ENCODE results near the gene ADARB2.

Gene ADARB2

GRCh38 chr10:1200866-1201807 lies 536.2 kb downstream of the ADARB2 start:
- TF ChIP-seq PAX5 (IDR thresholded peaks at IDR 0.05; ENCODE audit: insufficient read depth, low read length, severe bottlenecking) (no peak), POLR2A (IDR thresholded peaks at IDR 0.05; ENCODE audit: low read depth, low read length) (no peak), TAF1 (IDR thresholded peaks at IDR 0.05; ENCODE audit: low read depth, low read length) (no peak), POU2F2 (IDR thresholded peaks at IDR 0.05; ENCODE audit: low read depth, low read length) (no peak), POLR2AphosphoS5 (IDR thresholded peaks at IDR 0.05; ENCODE audit: low read depth, low read length) (no peak), SPI1 (IDR thresholded peaks at IDR 0.05; ENCODE audit: low read depth, low read length) (no peak)
- DNase-seq (ENCODE audit: insufficient read length, low spot score) (no peak), FAIRE-seq (no peak)

GRCh38 chr10:1199897-1200721 lies 537.2 kb downstream of the ADARB2 start:
- TF ChIP-seq POLR2A (IDR thresholded peaks at IDR 0.05; ENCODE audit: low read depth, low read length) (no peak), PAX5 (IDR thresholded peaks at IDR 0.05; ENCODE audit: insufficient read depth, low read length, severe bottlenecking) (no peak), TAF1 (IDR thresholded peaks at IDR 0.05; ENCODE audit: low read depth, low read length) (no peak), SPI1 (IDR thresholded peaks at IDR 0.05; ENCODE audit: low read depth, low read length) (no peak), POU2F2 (IDR thresholded peaks at IDR 0.05; ENCODE audit: low read depth, low read length) (no peak), POLR2AphosphoS5 (IDR thresholded peaks at IDR 0.05; ENCODE audit: low read depth, low read length) (no peak)
- DNase-seq (ENCODE audit: insufficient read length, low spot score) (no peak), FAIRE-seq (no peak)

GRCh38 chr10:1199345-1199673 lies 538.0 kb downstream of the ADARB2 start:
- no peak for FAIRE-seq

GRCh38 chr10:1198453-1199344 lies 538.6 kb downstream of the ADARB2 start:
- FAIRE-seq (no peak), DNase-seq (ENCODE audit: insufficient read length, low spot score) (no peak)

More at GRCh38 chr10:1199345-1199673, 538.0 kb downstream of the ADARB2 start:
- TF ChIP-seq PAX5 (IDR thresholded peaks at IDR 0.05; ENCODE audit: insufficient read depth, low read length, severe bottlenecking) (no peak), TAF1 (IDR thresholded peaks at IDR 0.05; ENCODE audit: low read depth, low read length) (no peak), POLR2AphosphoS5 (IDR thresholded peaks at IDR 0.05; ENCODE audit: low read depth, low read length) (no peak), POU2F2 (IDR thresholded peaks at IDR 0.05; ENCODE audit: low read depth, low read length) (no peak), POLR2A (IDR thresholded peaks at IDR 0.05; ENCODE audit: low read depth, low read length) (no peak), SPI1 (IDR thresholded peaks at IDR 0.05; ENCODE audit: low read depth, low read length) (no peak)
- no peak for DNase-seq (ENCODE audit: insufficient read length, low spot score)

GRCh38 chr10:1197384-1197783 lies 539.9 kb downstream of the ADARB2 start:
- DNase-seq (ENCODE audit: insufficient read length, low spot score), result no peak
- FAIRE-seq, result no peak
- TF ChIP-seq POU2F2 (IDR thresholded peaks at IDR 0.05; ENCODE audit: low read depth, low read length), result no peak

More at GRCh38 chr10:1198453-1199344, 538.6 kb downstream of the ADARB2 start:
- no peak for TF ChIP-seq SPI1 (IDR thresholded peaks at IDR 0.05; ENCODE audit: low read depth, low read length)
- TF ChIP-seq TAF1 (IDR thresholded peaks at IDR 0.05; ENCODE audit: low read depth, low read length), result no peak
- no peak for TF ChIP-seq POU2F2 (IDR thresholded peaks at IDR 0.05; ENCODE audit: low read depth, low read length)

GRCh38 chr10:1196656-1197055 lies 540.7 kb downstream of the ADARB2 start:
- FAIRE-seq (no peak), DNase-seq (ENCODE audit: insufficient read length, low spot score) (no peak)
- TF ChIP-seq POLR2AphosphoS5 (IDR thresholded peaks at IDR 0.05; ENCODE audit: low read depth, low read length) (no peak), SPI1 (IDR thresholded peaks at IDR 0.05; ENCODE audit: low read depth, low read length) (no peak), POLR2A (IDR thresholded peaks at IDR 0.05; ENCODE audit: low read depth, low read length) (no peak), POU2F2 (IDR thresholded peaks at IDR 0.05; ENCODE audit: low read depth, low read length) (no peak), PAX5 (IDR thresholded peaks at IDR 0.05; ENCODE audit: insufficient read depth, low read length, severe bottlenecking) (no peak), TAF1 (IDR thresholded peaks at IDR 0.05; ENCODE audit: low read depth, low read length) (no peak)

GRCh38 chr10:1195828-1196227 lies 541.5 kb downstream of the ADARB2 start:
- FAIRE-seq (no peak), DNase-seq (ENCODE audit: insufficient read length, low spot score) (no peak)
- no peak for TF ChIP-seq POLR2A (IDR thresholded peaks at IDR 0.05; ENCODE audit: low read depth, low read length)
- no peak for TF ChIP-seq POU2F2 (IDR thresholded peaks at IDR 0.05; ENCODE audit: low read depth, low read length)
- TF ChIP-seq TAF1 (IDR thresholded peaks at IDR 0.05; ENCODE audit: low read depth, low read length), result no peak
- TF ChIP-seq PAX5 (IDR thresholded peaks at IDR 0.05; ENCODE audit: insufficient read depth, low read length, severe bottlenecking), result no peak
- no peak for TF ChIP-seq POLR2AphosphoS5 (IDR thresholded peaks at IDR 0.05; ENCODE audit: low read depth, low read length)
- TF ChIP-seq SPI1 (IDR thresholded peaks at IDR 0.05; ENCODE audit: low read depth, low read length), result no peak

GRCh38 chr10:1194161-1194560 lies 543.2 kb downstream of the ADARB2 start:
- DNase-seq (ENCODE audit: insufficient read length, low spot score), result no peak
- no peak for FAIRE-seq
- TF ChIP-seq POLR2A (IDR thresholded peaks at IDR 0.05; ENCODE audit: low read depth, low read length) (no peak), POLR2AphosphoS5 (IDR thresholded peaks at IDR 0.05; ENCODE audit: low read depth, low read length) (no peak), POU2F2 (IDR thresholded peaks at IDR 0.05; ENCODE audit: low read depth, low read length) (no peak), TAF1 (IDR thresholded peaks at IDR 0.05; ENCODE audit: low read depth, low read length) (no peak), PAX5 (IDR thresholded peaks at IDR 0.05; ENCODE audit: insufficient read depth, low read length, severe bottlenecking) (no peak), SPI1 (IDR thresholded peaks at IDR 0.05; ENCODE audit: low read depth, low read length) (no peak)

GRCh38 chr10:1193561-1193960 lies 543.8 kb downstream of the ADARB2 start:
- no peak for DNase-seq (ENCODE audit: insufficient read length, low spot score)
- no peak for FAIRE-seq
- TF ChIP-seq POLR2A (IDR thresholded peaks at IDR 0.05; ENCODE audit: low read depth, low read length) (no peak), PAX5 (IDR thresholded peaks at IDR 0.05; ENCODE audit: insufficient read depth, low read length, severe bottlenecking) (no peak), POU2F2 (IDR thresholded peaks at IDR 0.05; ENCODE audit: low read depth, low read length) (no peak), POLR2AphosphoS5 (IDR thresholded peaks at IDR 0.05; ENCODE audit: low read depth, low read length) (no peak), TAF1 (IDR thresholded peaks at IDR 0.05; ENCODE audit: low read depth, low read length) (no peak), SPI1 (IDR thresholded peaks at IDR 0.05; ENCODE audit: low read depth, low read length) (no peak)
